ENCODE results near the gene KCND1.
"Not testable (repeated sequence)": the region's sequence is repeated elsewhere in the genome, so short reads cannot be mapped to it uniquely, and the experiment has no call there.

KCND1 gene

GRCh38 chrX:48971249-48972219 is at the start of gene KCND1:
KCND1 (minus strand) TSS chrX:48971844; CDS start chrX:48970271, 1,573 bp downstream.
- no peak for DNase-seq (ENCODE audit: low read depth)

DNA sequence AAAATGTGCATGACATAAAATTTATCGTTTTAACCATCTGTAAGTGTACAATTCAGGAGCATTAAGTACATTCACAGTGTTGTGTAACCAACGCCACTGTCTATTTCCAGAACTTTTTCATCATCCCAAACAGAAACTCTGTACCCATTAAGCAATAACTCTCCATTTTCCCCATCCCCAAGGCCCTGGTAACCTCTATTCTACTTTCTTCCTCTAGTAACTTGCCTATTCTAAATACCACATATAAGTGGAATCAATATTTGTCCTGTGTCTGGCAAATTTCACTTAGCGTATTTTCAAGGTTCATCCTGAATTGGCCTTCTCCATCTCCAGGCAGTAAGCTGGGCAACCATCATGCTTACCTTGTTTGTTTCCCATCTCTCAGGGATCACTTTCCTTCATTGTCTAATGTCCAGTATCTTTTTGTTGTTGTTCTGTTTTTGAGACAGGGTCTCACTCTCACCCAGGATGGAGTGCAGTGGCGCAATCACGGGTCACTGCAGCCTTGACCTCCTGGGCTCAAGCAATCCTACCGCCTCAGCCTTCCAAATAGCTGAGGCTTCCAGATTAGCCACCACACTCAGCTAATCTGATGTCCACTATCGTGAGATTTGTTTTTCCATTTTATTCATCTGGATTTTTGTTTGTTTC is 48.1 kb upstream of the KCND1 start:
- DNase-seq (ENCODE audit: low read depth) = no peak

DNA sequence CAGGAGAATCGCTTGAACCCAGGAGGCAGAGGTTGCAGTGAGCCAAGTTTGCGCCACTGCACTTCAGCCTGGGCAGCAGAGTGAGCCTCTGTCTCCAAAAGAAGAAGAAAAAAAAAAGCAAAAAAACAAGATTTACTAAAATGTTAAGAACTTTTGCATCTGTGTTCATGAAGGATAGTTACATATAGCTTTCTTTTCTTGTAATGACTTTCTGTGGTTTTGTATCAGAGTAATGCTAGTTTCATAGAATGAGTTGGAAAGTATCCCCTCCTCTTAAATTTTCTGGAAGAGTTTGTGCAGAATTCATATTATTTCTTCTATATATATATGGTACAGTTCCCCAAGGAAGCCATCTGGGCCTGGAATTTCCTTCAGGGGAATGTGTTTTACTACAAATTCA is 47.4 kb upstream of the KCND1 start:
- DNase-seq (ENCODE audit: low read depth) = no peak

DNA sequence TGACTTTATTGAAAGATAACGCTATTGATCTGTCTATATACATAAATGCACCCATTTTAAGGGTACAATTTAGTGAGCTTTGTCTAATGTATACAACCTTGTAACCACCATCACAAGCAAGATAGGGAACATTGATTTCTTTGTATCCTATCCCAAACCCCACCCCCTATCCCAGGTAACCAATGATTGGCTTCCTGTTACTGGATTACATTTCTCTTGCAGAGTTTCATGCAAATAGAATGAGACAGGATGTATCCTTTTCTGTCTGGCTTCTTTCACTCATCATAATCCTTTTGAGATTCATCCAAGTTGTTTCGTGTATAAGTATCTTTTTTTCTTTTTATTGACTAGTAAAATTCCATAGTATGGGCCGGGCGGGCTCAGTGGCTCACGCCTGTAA is 32.1 kb upstream of the KCND1 start:
- no peak for DNase-seq (ENCODE audit: low read depth)

- peak; percentile 62 for DNase-seq (ENCODE audit: low read depth)
These were observed 30.7 kb upstream of the KCND1 start, which contains the start of gene GRIPAP1 for GRCh38 chrX:49002091-49002935. GRIPAP1 (minus strand) TSS chrX:49002264; CDS start chrX:49002229, 35 bp downstream.

GRCh38 chrX:49001521-49002090 is 30.0 kb upstream of the KCND1 start:
- peak; percentile 24 for DNase-seq (ENCODE audit: low read depth)

GRCh38 chrX:49000636-49001035 is 29.0 kb upstream of the KCND1 start:
- no peak for DNase-seq (ENCODE audit: low read depth)

DNA sequence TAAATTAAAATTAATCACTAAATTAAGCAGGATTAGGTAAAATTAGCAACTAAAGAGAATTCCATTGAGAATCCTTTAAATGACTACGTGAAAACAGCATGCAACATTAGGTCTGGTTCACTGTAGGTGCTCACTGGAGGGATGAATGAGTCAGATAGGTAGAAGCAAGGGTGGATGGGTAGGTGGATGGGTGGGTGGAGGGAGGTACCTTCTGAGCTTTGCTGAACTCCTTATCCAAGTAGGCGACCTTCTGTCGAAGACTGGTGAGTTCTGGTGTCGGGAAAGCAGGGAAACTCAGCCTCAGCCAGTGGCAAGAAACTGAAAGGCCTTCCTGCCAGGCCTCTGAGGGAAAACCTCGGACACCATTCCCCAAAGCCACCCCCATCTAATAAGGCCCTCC is 27.4 kb upstream of the KCND1 start:
- DNase-seq (ENCODE audit: low read depth) = peak; percentile 10

GRCh38 chrX:48998391-48998790 is 26.7 kb upstream of the KCND1 start:
- no peak for DNase-seq (ENCODE audit: low read depth)

- no peak for DNase-seq (ENCODE audit: low read depth)
These were observed 26.2 kb upstream of the KCND1 start for GRCh38 chrX:48997865-48998264.

GRCh38 chrX:48997455-48997854 is 25.8 kb upstream of the KCND1 start:
- no peak for DNase-seq (ENCODE audit: low read depth)

DNA sequence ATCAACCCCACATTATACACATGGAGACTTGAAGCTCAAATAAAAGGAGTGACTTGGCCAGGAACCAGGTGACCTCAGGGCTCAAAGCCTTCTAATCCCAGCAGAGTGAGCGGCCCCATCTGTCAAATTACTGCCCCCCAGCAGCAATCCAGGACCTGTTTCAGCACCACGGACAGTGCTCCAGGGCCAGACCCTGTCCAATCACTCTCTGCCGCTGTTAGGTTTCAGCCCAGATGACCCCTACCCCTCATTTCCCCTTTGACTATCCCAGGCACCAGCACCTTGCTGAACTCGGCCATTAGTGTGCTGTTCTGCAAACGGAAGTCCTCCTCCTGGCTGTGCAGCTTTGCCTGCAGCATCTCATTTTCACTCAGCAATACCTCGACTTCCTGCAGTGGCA is 25.3 kb upstream of the KCND1 start:
- no peak for DNase-seq (ENCODE audit: low read depth)

DNA sequence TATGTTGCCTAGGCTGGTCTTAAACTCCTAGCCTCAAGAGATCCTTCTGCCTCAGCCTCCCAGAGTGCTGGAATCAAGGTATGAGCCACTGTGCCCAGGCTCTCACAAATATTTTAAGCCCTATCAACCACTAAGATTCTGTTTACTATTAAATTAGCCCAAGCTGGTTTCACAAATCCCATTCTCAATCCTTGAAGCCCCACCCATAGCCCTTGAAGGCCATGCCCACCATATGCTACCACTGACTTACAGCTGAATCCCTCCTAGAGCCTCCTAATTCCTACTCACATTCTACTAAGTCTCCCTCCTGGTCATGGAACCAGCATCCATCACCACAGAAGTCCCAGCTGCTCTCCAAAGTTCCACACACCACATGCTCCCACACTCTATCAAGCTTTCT is 20.7 kb upstream of the KCND1 start:
- no peak for DNase-seq (ENCODE audit: low read depth)

DNA sequence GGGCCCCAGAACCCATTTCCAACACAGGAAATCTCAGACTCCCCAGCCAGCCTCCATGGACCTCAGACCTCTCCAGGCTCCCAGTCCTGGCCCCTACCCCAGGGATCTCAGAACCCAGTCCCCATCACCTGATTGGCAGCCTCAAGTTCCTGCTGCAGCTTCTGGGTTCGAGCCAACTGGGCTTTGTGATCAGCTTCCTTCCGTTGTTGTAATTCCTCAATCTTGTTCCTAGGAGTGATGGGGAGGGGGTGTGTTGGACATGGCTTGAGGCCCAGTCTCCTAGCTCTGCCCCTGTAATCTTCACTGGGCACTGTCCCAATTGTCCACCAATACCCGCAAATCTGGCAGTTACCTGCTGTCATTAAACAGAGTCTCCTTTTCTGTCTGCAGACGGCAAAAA is 17.8 kb upstream of the KCND1 start:
- DNase-seq (ENCODE audit: low read depth) = no peak

DNA sequence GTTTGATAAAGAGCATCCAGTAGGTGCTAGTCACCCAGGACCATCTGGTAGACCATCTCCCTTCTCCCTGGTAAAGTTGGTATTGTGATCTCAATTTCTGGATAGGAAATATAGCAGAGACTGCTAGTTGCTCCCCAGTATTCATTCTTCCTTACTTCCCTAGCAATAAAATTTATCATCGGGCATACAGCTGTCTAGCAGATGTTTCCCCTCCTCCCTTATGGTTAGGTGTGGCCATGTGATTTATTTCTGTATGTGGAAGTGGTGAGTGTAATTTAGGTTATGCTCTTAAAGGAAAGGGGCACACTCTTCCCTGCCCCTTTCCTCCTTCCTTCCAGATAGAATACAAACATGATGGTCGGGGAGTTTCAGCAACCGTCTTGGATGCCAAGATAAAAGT is 12.3 kb upstream of the KCND1 start:
- DNase-seq (ENCODE audit: low read depth) = no peak

GRCh38 chrX:48983081-48983480 is 11.4 kb upstream of the KCND1 start:
- DNase-seq (ENCODE audit: low read depth) = no peak

- DNase-seq (ENCODE audit: low read depth) = no peak
These were observed 9.5 kb upstream of the KCND1 start for GRCh38 chrX:48981178-48981577.

DNA sequence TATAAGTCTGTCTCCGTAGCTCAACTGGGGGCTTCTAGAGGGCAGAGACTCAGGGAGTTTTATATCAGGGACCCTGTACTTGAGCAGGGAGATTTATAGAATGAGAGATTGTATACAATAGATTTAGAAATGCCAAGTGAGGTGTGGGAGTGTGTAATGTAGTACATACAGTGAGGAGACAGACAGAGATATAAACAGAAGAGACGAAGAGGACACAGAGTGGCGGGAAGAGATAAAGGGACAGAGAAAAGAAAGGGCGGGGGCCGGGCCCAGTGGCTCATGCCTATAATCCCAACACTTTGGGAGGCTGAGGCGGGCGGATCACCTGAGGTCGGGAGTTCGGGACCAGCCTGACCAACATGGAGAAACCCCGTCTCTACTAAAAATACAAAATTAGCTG is 8.7 kb upstream of the KCND1 start:
- DNase-seq (ENCODE audit: low read depth) = not testable (repeated sequence)

GRCh38 chrX:48978226-48978625 is 6.6 kb upstream of the KCND1 start:
- DNase-seq (ENCODE audit: low read depth) = no peak

DNA sequence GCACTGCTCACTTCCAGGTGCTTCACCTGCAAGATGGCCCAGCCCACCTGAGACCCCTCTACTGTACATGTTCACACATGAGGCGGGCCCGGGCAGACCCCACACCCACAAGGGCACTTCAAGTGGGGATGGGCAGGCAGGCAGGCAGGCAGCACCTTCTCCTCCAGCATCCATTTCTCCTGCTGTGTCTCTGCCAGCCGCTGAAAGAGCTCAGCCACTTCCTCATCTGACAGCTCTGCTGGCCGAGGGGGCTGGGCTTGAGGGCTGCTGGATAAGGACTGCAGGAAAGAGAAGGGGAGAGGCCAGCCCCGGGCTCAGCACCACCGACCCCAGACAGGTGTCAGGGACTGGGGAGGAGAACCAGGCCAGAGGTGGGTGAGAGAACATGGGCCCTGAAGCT is 4.4 kb upstream of the KCND1 start:
- DNase-seq (ENCODE audit: low read depth) = no peak

DNA sequence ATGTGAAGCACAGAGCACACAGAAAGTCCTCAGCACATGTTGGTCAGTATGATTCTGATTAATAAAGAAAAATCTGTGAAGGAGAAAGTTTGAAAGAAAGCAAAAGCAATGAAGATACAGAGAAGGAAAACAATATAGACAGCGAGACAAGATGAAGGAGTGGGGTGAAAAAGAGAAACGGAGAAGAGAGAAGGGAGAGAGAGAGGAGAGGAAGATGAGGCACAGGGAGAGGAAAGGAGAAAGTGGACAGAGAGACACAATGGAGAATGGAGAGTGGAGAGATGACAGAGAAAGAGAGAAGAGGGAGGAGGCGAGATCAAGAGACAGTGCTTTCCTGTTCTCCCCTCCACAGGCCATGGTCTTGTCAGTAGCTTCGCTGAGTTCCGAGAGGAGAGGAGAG is 3.9 kb upstream of the KCND1 start:
- no peak for DNase-seq (ENCODE audit: low read depth)

GRCh38 chrX:48975041-48975440 is 3.4 kb upstream of the KCND1 start:
- no peak for DNase-seq (ENCODE audit: low read depth)

All from stimulated activated CD4-positive, alpha-beta T cell treated with anti-CD3 and anti-CD28 coated beads, Interleukin-2, amount 100 ng/mL, for 4 hours (primary cell).